ENCODE measurements around the gene COL6A3.

- no peak for TF ChIP-seq CTCF (IDR thresholded peaks at IDR 0.05)
- no peak for TF ChIP-seq POLR2AphosphoS5 (IDR thresholded peaks at IDR 0.05)
Measured at GRCh38 chr2:237319086-237319820, 94.7 kb downstream of the COL6A3 start.

Measured in prostate gland (tissue), 2 donors.